ENCODE data around the gene GLI3. TPM values are rescaled to one million over a fixed set of nuclear protein-coding genes. Genes with fewer than 3 reads are reported as not detected.

GLI3 gene
- total and polyA plus RNA-seq, 2 of the 8 experiments (the other 6 are each of a cell fraction or from before 2014, with no cell fraction given) = 8.0 to 31.1 TPM

DNA sequence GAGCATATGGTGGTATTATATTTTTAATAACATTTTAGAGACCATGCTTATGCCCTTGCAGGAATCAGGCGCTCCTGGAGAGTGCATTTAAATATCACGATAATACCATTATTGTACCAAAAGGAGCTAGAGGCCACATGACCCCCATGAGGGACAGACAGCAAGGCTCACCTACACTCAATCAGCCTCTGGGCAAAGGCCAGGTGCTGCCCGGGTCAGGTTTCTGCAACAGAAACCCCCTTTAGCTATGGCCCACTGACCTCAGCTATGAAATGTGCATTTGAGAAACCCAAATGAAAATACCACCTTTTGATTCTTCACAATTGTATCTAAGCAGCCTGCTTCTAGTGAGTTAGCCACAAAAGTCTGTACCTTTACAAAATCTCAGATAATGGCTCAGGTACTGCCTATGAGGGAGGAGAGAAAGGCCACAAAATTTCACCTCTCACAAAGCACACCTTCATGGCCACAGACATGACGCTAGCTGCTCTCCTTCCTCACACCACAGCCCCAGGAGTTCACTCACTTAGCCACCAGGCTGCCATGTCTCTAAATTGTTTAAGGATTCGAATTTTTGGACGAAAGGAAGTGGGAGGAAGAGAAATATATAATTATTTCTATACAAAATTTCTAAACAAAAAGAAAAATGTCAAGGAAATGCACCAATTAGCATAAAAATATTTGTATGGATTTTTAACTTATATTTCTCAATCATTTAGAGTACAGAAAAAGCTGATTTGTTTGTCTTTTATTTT is 79.9 kb downstream of the GLI3 start:
- Histone ChIP-seq H3K23me2 (ENCODE audit: low read depth, low read length) (no peaks in the 10 kb centered on the region), H3K56ac (replicated peaks; ENCODE audit: insufficient read length, low read depth, low read length) (no peak overlapping the region), H3K79me2 (ENCODE audit: control insufficient read depth in 1 of 2, insufficient read depth in 2 of 2, low read length in 2 of 2) (no peaks in the 10 kb centered on the region), H3K27ac (ENCODE audit: low read depth, low read length) (no peak overlapping the region), H4K20me1 (replicated peaks in 1 of 2; ENCODE audit: control insufficient read depth in 1 of 2, insufficient read depth in 2 of 2, low read length in 2 of 2) (peaks cover 0 to 4% of the 10 kb centered on the region in 2 experiments), H2BK5ac (ENCODE audit: low read depth, low read length) (no peak overlapping the region), H2BK12ac (ENCODE audit: low read depth, low read length) (no peak overlapping the region), H4K91ac (replicated peaks; ENCODE audit: insufficient read length, low read length) (no peak overlapping the region), H3K36me3 (ENCODE audit: control insufficient read depth in 2 of 4, insufficient read depth in 4 of 4, low read length in 3 of 4) (no peaks in the 10 kb centered on the region), H3K9me3 (ENCODE audit: insufficient read depth in 2 of 2, low read depth in 1 of 2, low read length in 1 of 2) (no peaks in the 10 kb centered on the region), H4K5ac (ENCODE audit: insufficient read length, low read depth, low read length) (no peak overlapping the region), H3K4ac (replicated peaks; ENCODE audit: insufficient read length, low read depth, low read length) (no peak overlapping the region), H4K8ac (ENCODE audit: extremely low read depth, insufficient read depth, low read length) (no peak overlapping the region), H2BK15ac (ENCODE audit: low read length) (no peak overlapping the region), H3K9ac (replicated peaks in 1 of 4; ENCODE audit: extremely low read depth in 1 of 4, low read depth in 3 of 4, low read length in 3 of 4) (no peak overlapping the region; a peak in 1 of 7 replicates), H3K23ac (ENCODE audit: insufficient read length) (no peak overlapping the region), H2AFZ (ENCODE audit: low read length) (no peak overlapping the region), H2BK120ac (replicated peaks; ENCODE audit: low read depth, low read length) (no peak overlapping the region), H2AK5ac (ENCODE audit: low read depth, low read length) (no peak overlapping the region), H3K4me1 (replicated peaks in 1 of 4; ENCODE audit: control insufficient read depth in 3 of 4, insufficient read depth in 4 of 4, low read length in 3 of 4) (peaks cover 2 to 12% (median 5%) of the 10 kb centered on the region in 4 experiments; a peak in 4 of 7 replicates), H3K79me1 (ENCODE audit: low read depth, low read length) (no peaks in the 10 kb centered on the region), H3K4me3 (ENCODE audit: extremely low read depth in 1 of 4, insufficient read depth in 2 of 4, low read depth in 3 of 4, low read length in 4 of 4) (no peak overlapping the region), H3K27me3 (replicated peaks in 1 of 4; ENCODE audit: control insufficient read depth in 3 of 4, extremely low read depth in 1 of 4, insufficient read depth in 3 of 4, low read length in 3 of 4) (no peaks in the 10 kb centered on the region), H3K4me2 (ENCODE audit: insufficient read depth in 1 of 2, low read depth in 2 of 2, low read length in 2 of 2) (no peak overlapping the region), H3K18ac (ENCODE audit: extremely low read depth, low read length) (no peak overlapping the region), H3K14ac (ENCODE audit: insufficient read length) (no peak overlapping the region), H2BK20ac (ENCODE audit: low read length) (no peak overlapping the region)
- ChIA-PET CTCF (ENCODE audit: partially characterized antibody) (interaction anchor here (0.9 to 5.9 kb wide), 12 partner anchors 10 to 214 kb away, joined by 3 to 25 read pairs (median 4); no protein-coding TSS in a partner anchor), POLR2A (ENCODE audit: partially characterized antibody) (interaction anchor here (1.4 kb wide), 1 partner anchor 14 kb away, joined by 4 read pairs; no protein-coding TSS in a partner anchor)
- WGBS, 2 experiments (ENCODE audit: extremely low coverage in 1 of 2, insufficient coverage in 1 of 2, insufficient read length in 1 of 2, insufficient replicate concordance in 2 of 2, low coverage in 1 of 2, low lambda C conversion rate in 2 of 2, missing lambda C conversion rate in 1 of 2) = 94% methylated on average over 6 of the region's 6 CpGs; no CpG with 5 or more reads in 1 of the 2 experiments
- FAIRE-seq (no peak), DNase-seq (ENCODE audit: low read depth in 1 of 2, low spot score in 2 of 2) (no peak)
- TF ChIP-seq GABPA (IDR thresholded peaks at IDR 0.05; ENCODE audit: borderline replicate concordance, insufficient read depth, low read length) (no peak), EGR1 (IDR thresholded peaks at IDR 0.05; ENCODE audit: borderline replicate concordance, low read depth, low read length) (no peak)
